Measurements from ENCODE around the gene SRGAP3.

- TF ChIP-seq CTCF (IDR thresholded peaks at IDR 0.05) (no peak), POLR2AphosphoS5 (IDR thresholded peaks at IDR 0.05) (no peak)
These were observed 57.0 kb downstream of the SRGAP3 start for GRCh38 chr3:9192248-9193025.
